GM19328 (cell line): ENCODE results near the gene TTC21A.

ENCODE experiments used
- ATAC-seq: cut with Tn5 transposase; IDR thresholded peaks from one replicate; pipeline ENCODE4 v1.9.1; 2021; ENCODE audit warnings: mild to moderate bottlenecking, moderate library complexity; ENCODE audit not compliant: unreplicated experiment

Gene TTC21A

DNA sequence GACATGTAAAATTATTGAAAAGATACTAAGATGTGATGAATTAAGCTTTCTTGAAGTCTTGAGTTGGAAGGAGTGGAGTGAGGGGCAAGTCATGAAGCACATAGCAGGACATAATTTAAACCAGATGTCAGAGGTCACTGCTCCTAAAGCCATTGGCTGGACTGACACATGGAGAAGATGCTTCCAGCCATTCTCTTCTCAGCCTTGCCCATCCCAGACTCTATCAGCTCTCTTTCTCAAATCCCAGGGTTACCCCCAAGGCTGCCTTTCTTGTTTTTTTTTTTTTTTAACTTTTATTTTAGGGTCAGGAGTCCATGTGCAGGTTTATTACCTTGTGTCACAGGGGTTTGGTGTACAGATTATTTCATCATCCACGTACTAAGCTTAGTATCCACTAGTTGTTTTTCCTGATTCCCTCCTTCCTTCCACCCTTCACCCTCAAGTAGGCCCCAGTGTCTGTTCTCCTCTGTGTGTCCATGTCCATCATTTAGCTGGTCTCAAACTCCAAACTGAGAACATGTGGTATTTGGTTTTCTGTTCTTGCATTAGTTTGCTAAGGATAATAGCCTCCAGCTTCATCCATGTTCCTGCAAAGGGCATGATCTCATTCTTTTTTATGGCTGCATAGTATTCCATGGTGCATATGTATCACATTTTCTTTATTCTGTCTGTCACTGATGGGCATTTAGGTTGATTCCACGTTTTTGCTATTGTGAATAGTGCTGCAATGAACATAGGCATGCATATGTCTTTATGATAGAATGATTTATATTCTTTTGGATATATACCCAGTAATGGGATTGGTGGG, 66.0 kb downstream of the TTC21A start:
- ATAC-seq = no peak

- no peak for ATAC-seq
Observed at GRCh38 chr3:39176025-39176714, 68.7 kb downstream of the TTC21A start.

DNA sequence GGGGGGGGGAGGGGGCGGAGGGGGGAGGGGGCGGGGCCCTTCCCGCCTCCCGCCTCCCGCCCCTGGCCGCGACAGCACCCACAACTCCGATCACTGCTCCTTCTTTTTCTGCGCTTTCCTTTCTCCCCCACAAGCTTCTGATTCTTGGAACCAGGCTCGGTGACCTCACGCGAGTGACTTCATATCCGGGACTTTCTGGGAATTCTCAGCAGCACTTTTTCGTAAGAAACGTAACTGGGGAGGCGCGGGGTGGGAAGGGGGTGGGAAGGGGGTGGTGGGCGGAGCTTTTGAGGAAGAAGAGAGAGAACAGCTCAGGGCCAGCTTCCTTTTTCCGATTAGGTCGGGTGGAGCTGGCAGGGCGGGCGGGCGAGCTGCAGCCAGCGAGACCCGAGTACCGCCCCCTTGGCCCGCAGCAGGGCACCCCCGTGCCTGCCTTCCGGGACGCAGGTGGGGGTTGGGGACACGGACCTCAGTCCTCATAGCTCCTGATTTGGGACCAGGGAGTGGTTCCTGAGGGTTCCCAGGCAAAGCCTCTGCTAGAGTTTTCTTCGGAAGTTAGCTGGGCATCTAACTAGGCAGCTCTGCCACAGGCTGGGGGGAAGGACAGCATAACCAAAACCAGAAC, 70.3 kb downstream of the TTC21A start:
- ATAC-seq = no peak

- ATAC-seq = no peak
Observed at GRCh38 chr3:39178553-39178952, 71.1 kb downstream of the TTC21A start.

GRCh38 chr3:39180183-39180545, 72.7 kb downstream of the TTC21A start:
- no peak for ATAC-seq

- peak; percentile 96 for ATAC-seq
Observed at GRCh38 chr3:39180546-39181346, 73.3 kb downstream of the TTC21A start.

DNA sequence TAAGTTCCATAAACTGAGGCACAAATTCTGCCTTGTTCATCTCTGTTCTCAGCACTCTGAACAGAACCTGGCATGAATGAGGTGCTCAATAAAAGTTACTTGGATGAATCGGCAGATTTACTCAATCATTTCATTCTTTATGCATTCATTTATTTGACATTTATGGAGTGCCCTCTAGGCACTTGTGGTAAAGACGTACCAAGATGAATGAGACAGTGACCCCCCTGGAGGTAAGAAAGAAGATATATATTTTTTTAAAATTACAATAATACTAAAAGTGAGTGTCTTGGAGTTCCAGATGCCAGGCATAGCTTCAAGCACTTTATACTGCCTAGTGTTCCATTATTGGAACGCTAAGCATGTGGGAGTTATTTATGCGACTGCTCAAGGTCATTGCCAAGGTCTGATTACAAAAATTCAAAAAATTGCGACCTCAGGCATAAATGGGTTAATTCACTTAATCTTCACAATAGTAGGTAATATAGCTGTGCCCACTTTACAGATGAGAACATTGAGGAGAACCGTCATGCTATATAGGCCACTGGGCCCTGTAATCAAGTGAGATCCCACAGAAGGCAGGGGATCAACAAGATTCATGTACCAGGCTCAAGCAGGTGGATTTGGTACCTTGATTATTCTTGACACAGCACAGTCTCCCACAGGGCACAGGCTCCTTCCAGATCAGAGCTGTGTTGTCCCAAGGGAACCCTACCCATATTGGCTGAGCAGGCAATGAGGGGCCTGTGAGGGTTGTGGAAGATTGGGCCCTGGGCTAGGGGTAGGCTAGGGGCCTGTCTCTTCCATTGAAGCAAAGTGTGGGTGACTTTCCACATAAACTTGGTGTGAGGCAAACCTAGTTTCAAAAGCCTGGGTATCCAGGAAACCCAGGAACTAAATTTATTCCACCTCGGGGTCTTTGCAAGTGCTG, 74.2 kb downstream of the TTC21A start:
- ATAC-seq = no peak

- no peak for ATAC-seq
Observed at GRCh38 chr3:39183211-39184080, 76.0 kb downstream of the TTC21A start.

GRCh38 chr3:39184081-39184967, 76.8 kb downstream of the TTC21A start:
- no peak for ATAC-seq

- no peak for ATAC-seq
Observed at GRCh38 chr3:39184968-39185285, 77.4 kb downstream of the TTC21A start.

GRCh38 chr3:39185326-39185958, 78.0 kb downstream of the TTC21A start:
- no peak for ATAC-seq

DNA sequence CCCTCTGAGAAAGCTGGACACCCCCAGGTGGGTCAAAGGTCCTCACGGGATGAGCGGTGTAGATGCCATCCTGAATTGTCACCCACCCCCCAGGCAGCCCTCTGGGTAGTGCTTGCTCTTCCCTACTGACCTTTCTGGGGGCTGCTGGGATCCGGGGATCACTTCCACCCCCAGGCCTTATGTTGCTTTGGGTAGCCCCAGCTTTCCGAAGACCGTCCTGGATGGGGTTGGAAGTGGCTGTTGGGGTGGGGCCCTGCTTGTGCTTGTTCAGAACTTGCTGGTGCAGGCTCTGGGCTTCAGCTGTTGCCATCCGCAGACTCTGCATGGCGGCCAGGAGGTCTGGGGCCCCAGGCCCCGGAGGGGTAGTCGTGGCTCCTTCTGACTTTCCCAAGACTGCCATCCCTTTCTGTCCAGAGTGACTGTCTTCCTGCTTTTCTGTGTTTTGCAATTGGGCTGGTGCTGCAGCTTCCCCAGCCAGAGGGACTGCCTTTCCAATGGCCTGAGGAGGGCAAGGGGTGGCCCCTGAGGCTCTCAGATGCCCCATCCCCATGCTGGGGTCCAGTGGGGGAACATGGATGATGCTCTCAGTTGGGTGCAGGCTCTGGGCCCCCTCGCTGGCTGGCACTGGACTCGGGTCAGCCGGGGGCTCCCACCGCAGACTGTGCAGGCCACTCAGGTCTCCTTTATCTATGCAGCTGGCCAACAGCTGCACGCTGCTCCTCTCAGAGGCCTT, 78.6 kb downstream of the TTC21A start:
- ATAC-seq = no peak

GRCh38 chr3:39186692-39187151, 79.2 kb downstream of the TTC21A start:
- ATAC-seq = no peak

DNA sequence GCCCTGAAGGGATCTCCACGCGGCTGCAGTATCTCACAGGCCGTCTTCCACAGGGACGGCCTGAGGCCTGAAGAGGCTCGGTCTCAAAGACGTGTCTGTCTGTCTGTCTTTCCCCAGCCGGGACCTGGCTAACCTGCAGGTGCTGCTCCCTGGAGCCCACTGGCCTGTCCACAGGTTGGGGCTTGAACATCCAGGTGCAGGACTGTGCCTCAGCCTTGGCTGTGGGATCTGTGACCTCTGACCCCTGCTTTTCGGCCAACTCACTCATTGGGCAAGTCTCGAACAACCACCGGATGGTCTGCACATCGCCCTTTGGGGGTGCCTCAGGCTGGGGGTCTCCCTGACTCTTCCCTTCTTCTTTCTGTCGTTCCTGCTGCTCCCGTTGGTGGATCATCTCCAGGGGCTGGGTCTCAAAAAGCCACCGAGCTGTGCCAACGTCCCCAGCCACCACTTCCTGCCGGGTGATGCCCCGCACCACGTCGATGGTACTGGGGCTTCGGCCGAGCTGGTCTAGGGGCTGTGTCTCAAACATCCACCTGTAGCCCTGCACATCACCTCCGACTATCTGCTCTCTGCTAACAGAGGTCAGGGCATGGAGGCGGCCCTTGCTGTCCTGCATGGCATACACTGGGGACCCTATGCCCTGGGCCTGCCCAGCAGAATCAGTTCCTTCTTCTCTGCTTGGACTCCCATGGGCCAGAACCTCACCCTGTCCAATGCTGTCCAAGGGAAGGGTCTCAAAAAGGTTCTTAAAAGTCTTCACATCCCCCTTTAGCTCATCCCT, 80.1 kb downstream of the TTC21A start:
- ATAC-seq = no peak
